K562 (cell line): ENCODE data around the gene ENPP6. TPM values are rescaled to one million over a fixed set of nuclear protein-coding genes. Genes with fewer than 3 reads are reported as not detected.

Experiments used
- ATAC-seq: fragments of 200-7000 bp; cut with Tn5 transposase; 3 replicates; pipeline ENCODE4 v1.9.1; 2020; ENCODE audit warnings: moderate library complexity
- BruUV-seq: library from RNA; stranded (reverse); fragments of 400-500 nt; replicated peaks from 2 replicates; lab custom pipeline; 2021; lab: Mats Ljungman, UMichigan
- CTCF ChIA-PET: fragments of 300-600 bp; formaldehyde crosslinking; extraction: SDS; loops from one replicate; lab custom pipeline; 2021; ENCODE audit warnings: low intra/inter-chr PET ratio; lab: Yijun Ruan, JAX
- POLR2A ChIA-PET: fragments of 300-600, 350-650 bp; sonication (Branson Sonifier 250); formaldehyde crosslinking; extraction: SDS; loops from one replicate; lab custom pipeline; 2021; ENCODE audit warnings: antibody characterized with exemption, inconsistent platforms; lab: Yijun Ruan, JAX
- DNase-seq, 4 experiments: peaks; one replicate each; pipeline versions ENCODE4 v3.0.0 to v3.0.0-alpha.2; 2011 to 2018; ENCODE audit warnings: low spot score in 3 of 4, mixed read lengths in 3 of 4; ENCODE audit errors: extremely low read depth in 1 of 4
- FAIRE-seq: peaks from 2 replicates; lab custom pipeline; 2011; peaks lifted over from hg19 to GRCh38; lab: Jason Lieb, UNC
- H2AFZ ChIP-seq: 2 replicates; pipeline ENCODE4 v1.6.0; 2011; ENCODE audit warnings: low read depth, low read length, control low read depth, inconsistent platforms
- H3K27ac ChIP-seq: fragments of 200-600 bp; 3 replicates; pipeline ENCODE4 v1.8.0; 2011; ENCODE audit warnings: low read depth, mild to moderate bottlenecking, control low read depth, inconsistent platforms, low read length, moderate library complexity, mixed read lengths; ENCODE audit errors: extremely low read depth
- H3K27me3 ChIP-seq, 2 experiments: fragments of 300-600 bp in 1 of 2; 2 replicates in 1 of 2; 3 replicates in 1 of 2; pipeline versions ENCODE4 v1.6.0 to v1.8.0; 2011; ENCODE audit warnings: inconsistent platforms in 2 of 2, low read length in 2 of 2, mild to moderate bottlenecking in 1 of 2, mixed read lengths in 1 of 2, moderate library complexity in 1 of 2; ENCODE audit not compliant: control insufficient read depth in 2 of 2, insufficient read depth in 2 of 2
- H3K36me3 ChIP-seq: fragments of 300-600 bp; 3 replicates; pipeline ENCODE4 v1.8.0; 2011; ENCODE audit warnings: mild to moderate bottlenecking, low read length, inconsistent platforms; ENCODE audit not compliant: control insufficient read depth, insufficient read depth
- H3K4me1 ChIP-seq, 2 experiments: fragments of 200-600 bp in 1 of 2; replicated peaks in 1 of 2; 2 replicates in 1 of 2; 3 replicates in 1 of 2; pipeline versions ENCODE4 v1.5.1 to v1.8.0; 2011; ENCODE audit warnings: inconsistent platforms in 2 of 2, low read length in 2 of 2, mild to moderate bottlenecking in 1 of 2, mixed read lengths in 1 of 2, moderate library complexity in 1 of 2; ENCODE audit not compliant: control insufficient read depth in 2 of 2, insufficient read depth in 2 of 2
- H3K4me2 ChIP-seq: 2 replicates; pipeline ENCODE4 v1.6.1; 2011; ENCODE audit warnings: low read length, control low read depth, inconsistent platforms, mixed read lengths; ENCODE audit not compliant: insufficient read depth
- H3K4me3 ChIP-seq: fragments of 200-600 bp; sonication (generic), shearing (Covaris generic); 2 replicates; pipeline ENCODE4 v1.5.1; 2016; ENCODE audit warnings: control low read depth, inconsistent platforms
- H3K79me2 ChIP-seq: fragments of 200-600 bp; 3 replicates; pipeline ENCODE4 v1.8.0; 2011; ENCODE audit warnings: low read length, inconsistent platforms; ENCODE audit not compliant: control insufficient read depth, insufficient read depth
- H3K9ac ChIP-seq, 2 experiments: 2 replicates each; pipeline versions ENCODE4 v1.6.0 to v1.6.1; 2011; ENCODE audit warnings: low read depth in 2 of 2, low read length in 2 of 2, control low read depth in 1 of 2, inconsistent platforms in 1 of 2, mild to moderate bottlenecking in 1 of 2, mixed read lengths in 1 of 2; ENCODE audit not compliant: insufficient read depth in 1 of 2
- H3K9me1 ChIP-seq: one replicate; pipeline ENCODE4 v1.6.0; 2011; ENCODE audit warnings: inconsistent platforms, mild to moderate bottlenecking, low read length, moderate library complexity; ENCODE audit not compliant: control insufficient read depth, insufficient read depth
- H3K9me3 ChIP-seq: replicated peaks from 2 replicates; pipeline ENCODE4 v1.5.1; 2011; ENCODE audit warnings: low read depth, low read length, inconsistent platforms; ENCODE audit not compliant: control insufficient read depth, insufficient read depth
- H4K20me1 ChIP-seq: replicated peaks from 2 replicates; pipeline ENCODE4 v1.6.1; 2011; ENCODE audit warnings: low read length, inconsistent platforms, mixed read lengths; ENCODE audit not compliant: control insufficient read depth, insufficient read depth
- BCL6 ChIP-seq: fragments of 250-450 bp; sonication (Bioruptor Pico); IDR thresholded peaks from 2 replicates; pipeline ENCODE4 v1.4.0; 2020
- CCNT2 ChIP-seq: IDR thresholded peaks from 2 replicates; pipeline ENCODE4 v1.6.1; 2011; ENCODE audit warnings: borderline replicate concordance, low read depth, mild to moderate bottlenecking, moderate library complexity, mixed read lengths, low read length; ENCODE audit not compliant: insufficient read length; ENCODE audit errors: extremely low read depth
- EP300 ChIP-seq: IDR thresholded peaks from 2 replicates; pipeline ENCODE4 v1.6.1; 2012; ENCODE audit warnings: low read length, improper control_type of control experiment
- GABPA ChIP-seq: fragments of 200-800 bp; sonication (Bioruptor generic); conservative IDR thresholded peaks from 2 replicates; pipeline ENCODE4 v1.6.1; 2016; ENCODE audit warnings: low read depth, missing genetic modification characterization, missing compliant biosample characterization
- JUN ChIP-seq, 2 experiments: sonication (generic) in 1 of 2; formaldehyde crosslinking in 1 of 2; IDR thresholded peaks; 2 replicates each; pipeline versions ENCODE4 v1.6.1 to v1.8.0; 2012 to 2022; ENCODE audit warnings: borderline replicate concordance in 2 of 2, mild to moderate bottlenecking in 2 of 2, improper control_type of control experiment in 1 of 2, low read depth in 1 of 2, low read length in 1 of 2, missing genetic modification reagents in 1 of 2
- KAT7 ChIP-seq: sonication (generic); formaldehyde crosslinking; IDR thresholded peaks from 2 replicates; pipeline ENCODE4 v1.8.0; 2022; ENCODE audit warnings: missing genetic modification reagents, mild to moderate bottlenecking, borderline replicate concordance
- MCM2 ChIP-seq: fragments of 450-650 bp; IDR thresholded peaks from 2 replicates; pipeline ENCODE4 v1.6.1; 2017; ENCODE audit warnings: low read depth, mild to moderate bottlenecking
- MYNN ChIP-seq, 2 experiments: sonication (generic); formaldehyde crosslinking in 1 of 2; IDR thresholded peaks; 2 replicates each; pipeline versions ENCODE4 v1.5.0 to v1.6.1; 2016 to 2020; ENCODE audit warnings: antibody characterized with exemption in 1 of 2, missing genetic modification reagents in 1 of 2
- PML ChIP-seq: IDR thresholded peaks from 2 replicates; pipeline ENCODE4 v1.6.1; 2012; ENCODE audit warnings: low read length, inconsistent platforms
- SP1 ChIP-seq: sonication (generic); formaldehyde crosslinking; IDR thresholded peaks from 2 replicates; pipeline ENCODE4 v1.8.1; 2022; ENCODE audit warnings: mild to moderate bottlenecking, missing genetic modification reagents
- ZFPM2 ChIP-seq: fragments of 250-450 bp; sonication (Bioruptor Pico); IDR thresholded peaks from 2 replicates; pipeline ENCODE4 v1.5.1; 2022; ENCODE audit warnings: mild to moderate bottlenecking
- ZNF41 ChIP-seq: fragments of 250-450 bp; sonication (Bioruptor Pico); conservative IDR thresholded peaks from 2 replicates; pipeline ENCODE4 v1.4.0; 2020; ENCODE audit warnings: mild to moderate bottlenecking
- WGBS: fragments of 100-300 bp; shearing (Covaris generic); methylation state at CpG from one replicate; pipeline ENCODE4 v1.1.6; 2016; ENCODE audit warnings: low coverage, mixed read lengths; ENCODE audit not compliant: insufficient coverage; ENCODE audit errors: missing lambda C conversion rate; 5-methylcytosine and 5-hydroxymethylcytosine counted together
- in situ Hi-C: fragments of 300-500 bp; cut with MboI; formaldehyde crosslinking; loops from 4 replicates; pipeline ENCODE4 v1.15.0; 2018; ENCODE audit warnings: inconsistent platforms, mixed read lengths
- intact Hi-C: fragments of 100-400 bp; cut with micrococcal nuclease; formaldehyde crosslinking; loops from 2 replicates; pipeline ENCODE4 v1.14.2; 2022
- polyA plus RNA-seq, 8 experiments: library from polyadenylated mRNA; depleted of rRNA in 4 of 8; stranded (reverse) in 5 of 8; unstranded in 3 of 8; fragments of >200 nt; fragmentation: Nextera tagmentation in 2 of 8; fragmentation: Illumina TruSeq in 1 of 8; extraction: Ambion mirVana in 2 of 8; extraction: Trizol in 1 of 8; gene quantifications; 2 replicates each; pipeline versions ENCODE4 v1.2.1 to v1.2.3, GENCODE V29; 2011 to 2014; ENCODE audit warnings: inconsistent platforms in 1 of 8, missing spikeins in 1 of 8
- total RNA-seq, 7 experiments: library from RNA; depleted of rRNA in 6 of 7; stranded (reverse); fragments of >200 nt in 6 of 7; fragmentation: Illumina TruSeq in 2 of 7; extraction: Trizol in 2 of 7; gene quantifications; 2 replicates each; pipeline versions ENCODE4 v1.2.1 to v1.2.3, GENCODE V29; 2011 to 2021; ENCODE audit warnings: low replicate concordance in 1 of 7
- TF ChIP-seq, protein P1 (sequence below): fragments of 450-650 bp; formaldehyde crosslinking; IDR thresholded peaks from 2 replicates; pipeline ENCODE4 v1.4.0; 2022; ENCODE audit warnings: mild to moderate bottlenecking, moderate library complexity
- TF ChIP-seq, protein P2 (sequence below): fragments of 150-350 bp; conservative IDR thresholded peaks from 2 replicates; pipeline ENCODE4 v1.6.1; 2014; ENCODE audit warnings: low read length
- TF ChIP-seq, protein P3 (sequence below), 2 experiments: fragments of 450-650 bp in 1 of 2; sonication (generic) in 1 of 2; formaldehyde crosslinking in 1 of 2; IDR thresholded peaks in 1 of 2; conservative IDR thresholded peaks in 1 of 2; 2 replicates each; pipeline versions ENCODE4 v1.6.1 to v1.8.1; 2016 to 2023; ENCODE audit warnings: mild to moderate bottlenecking in 2 of 2, moderate library complexity in 2 of 2, inconsistent platforms in 1 of 2, missing genetic modification reagents in 1 of 2

The ENPP6 gene
- total and polyA plus RNA-seq, 9 of the 15 experiments (the other 6 are each of a cell fraction or from before 2014, with no cell fraction given), result 0.29 TPM; not detected in 8

DNA sequence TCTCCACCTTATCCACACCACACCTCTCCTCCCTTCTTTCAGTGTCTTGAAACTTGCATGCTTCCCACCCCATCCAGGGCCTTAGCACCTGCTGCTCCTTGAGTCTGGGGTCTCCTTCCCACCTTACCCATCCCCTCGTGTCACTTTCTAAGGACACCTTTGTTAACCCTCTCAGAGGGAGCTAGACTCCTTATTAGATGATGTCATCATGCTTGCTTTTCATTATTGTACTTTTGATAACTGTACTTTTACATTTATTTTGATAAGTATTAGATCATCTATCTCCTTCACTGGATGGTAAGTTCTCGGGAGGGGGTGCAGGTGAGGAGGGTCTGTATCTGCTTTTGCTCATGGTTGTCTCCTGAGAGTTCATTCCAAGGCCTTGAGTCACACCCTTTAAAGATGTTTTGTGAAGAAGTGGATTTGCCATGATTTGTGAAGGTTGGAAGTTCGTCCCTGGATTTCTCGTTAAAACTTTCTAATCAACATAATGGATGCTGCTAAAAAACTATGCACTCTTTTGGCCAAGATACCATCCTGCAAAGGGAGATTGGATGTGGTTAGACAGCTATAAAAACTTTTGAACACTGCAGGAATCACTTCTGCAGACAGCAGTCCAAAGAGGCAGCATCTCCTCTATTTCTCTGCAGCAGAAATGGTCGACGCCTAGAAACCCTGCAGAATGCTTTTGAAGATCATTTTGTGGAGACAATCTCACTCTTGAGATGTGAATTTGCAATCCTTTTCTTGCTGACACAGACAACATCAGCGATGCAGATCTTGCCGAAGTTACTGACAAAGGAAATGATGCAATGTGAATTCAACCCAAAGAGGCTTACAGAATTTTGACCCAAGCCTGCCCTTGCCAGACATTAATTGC lies 69.6 kb downstream of the ENPP6 start:
- no peak overlapping the region for H3K27ac ChIP-seq
- no peaks in the 10 kb centered on the region for H3K9me3 ChIP-seq
- 2% methylated on average over 8 of the region's 8 CpGs for WGBS
- POLR2A ChIA-PET, result no interaction called here
- intact Hi-C loops (no loop called here), in situ Hi-C loops (no loop called here)
- ATAC-seq (no peak), FAIRE-seq (no peak), DNase-seq (no peak)
- CTCF ChIA-PET, result no interaction called here
- no peak overlapping the region for H2AFZ ChIP-seq
- no peak overlapping the region for H3K4me3 ChIP-seq
- H3K9me1 ChIP-seq, result no peaks in the 10 kb centered on the region
- H4K20me1 ChIP-seq, result no peaks in the 10 kb centered on the region
- no peak overlapping the region for H3K9ac ChIP-seq
- no peaks in the 10 kb centered on the region for H3K79me2 ChIP-seq
- H3K4me2 ChIP-seq, result no peak overlapping the region
- BruUV-seq, result no TSS peak
- H3K36me3 ChIP-seq, result no peaks in the 10 kb centered on the region
- H3K27me3 ChIP-seq, result peaks cover 12 to 41% of the 10 kb centered on the region in 2 experiments
- no peaks in the 10 kb centered on the region; a peak in 1 of 5 replicates for H3K4me1 ChIP-seq
- TF ChIP-seq SP1 (CRISPR knock-in tag) (no peak), ZNF41 (CRISPR knock-in tag) (0 out of 2 replicates have a peak, but pooled peaks have one; percentile 28), KAT7 (CRISPR knock-in tag) (no peak), ZFPM2 (CRISPR knock-in tag) (no peak), MCM2 (no peak), MYNN (IDR thresholded peaks at IDR 0.05) (no peak), MYNN (CRISPR knock-in tag; IDR thresholded peaks at IDR 0.05) (no peak), GABPA (peak; percentile 63), EP300 (peak; percentile 27; the same call in 1 of the 2 replicates), CCNT2 (no peak), BCL6 (CRISPR knock-in tag) (peak; percentile 59; the same call in 1 of the 2 replicates), PML (no peak), JUN (IDR thresholded peaks at IDR 0.05; ENCODE audit: borderline replicate concordance, low read depth, low read length) (no peak), JUN (CRISPR knock-in tag; IDR thresholded peaks at IDR 0.05; ENCODE audit: borderline replicate concordance) (no peak)
- TF ChIP-seq, protein P1, sequence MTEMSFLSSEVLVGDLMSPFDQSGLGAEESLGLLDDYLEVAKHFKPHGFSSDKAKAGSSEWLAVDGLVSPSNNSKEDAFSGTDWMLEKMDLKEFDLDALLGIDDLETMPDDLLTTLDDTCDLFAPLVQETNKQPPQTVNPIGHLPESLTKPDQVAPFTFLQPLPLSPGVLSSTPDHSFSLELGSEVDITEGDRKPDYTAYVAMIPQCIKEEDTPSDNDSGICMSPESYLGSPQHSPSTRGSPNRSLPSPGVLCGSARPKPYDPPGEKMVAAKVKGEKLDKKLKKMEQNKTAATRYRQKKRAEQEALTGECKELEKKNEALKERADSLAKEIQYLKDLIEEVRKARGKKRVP (CRISPR knock-in tag), result peak; percentile 91
- TF ChIP-seq, protein P2, sequence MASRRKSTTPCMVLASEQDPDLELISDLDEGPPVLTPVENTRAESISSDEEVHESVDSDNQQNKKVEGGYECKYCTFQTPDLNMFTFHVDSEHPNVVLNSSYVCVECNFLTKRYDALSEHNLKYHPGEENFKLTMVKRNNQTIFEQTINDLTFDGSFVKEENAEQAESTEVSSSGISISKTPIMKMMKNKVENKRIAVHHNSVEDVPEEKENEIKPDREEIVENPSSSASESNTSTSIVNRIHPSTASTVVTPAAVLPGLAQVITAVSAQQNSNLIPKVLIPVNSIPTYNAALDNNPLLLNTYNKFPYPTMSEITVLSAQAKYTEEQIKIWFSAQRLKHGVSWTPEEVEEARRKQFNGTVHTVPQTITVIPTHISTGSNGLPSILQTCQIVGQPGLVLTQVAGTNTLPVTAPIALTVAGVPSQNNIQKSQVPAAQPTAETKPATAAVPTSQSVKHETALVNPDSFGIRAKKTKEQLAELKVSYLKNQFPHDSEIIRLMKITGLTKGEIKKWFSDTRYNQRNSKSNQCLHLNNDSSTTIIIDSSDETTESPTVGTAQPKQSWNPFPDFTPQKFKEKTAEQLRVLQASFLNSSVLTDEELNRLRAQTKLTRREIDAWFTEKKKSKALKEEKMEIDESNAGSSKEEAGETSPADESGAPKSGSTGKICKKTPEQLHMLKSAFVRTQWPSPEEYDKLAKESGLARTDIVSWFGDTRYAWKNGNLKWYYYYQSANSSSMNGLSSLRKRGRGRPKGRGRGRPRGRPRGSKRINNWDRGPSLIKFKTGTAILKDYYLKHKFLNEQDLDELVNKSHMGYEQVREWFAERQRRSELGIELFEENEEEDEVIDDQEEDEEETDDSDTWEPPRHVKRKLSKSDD, result no peak
- TF ChIP-seq, protein P3, sequence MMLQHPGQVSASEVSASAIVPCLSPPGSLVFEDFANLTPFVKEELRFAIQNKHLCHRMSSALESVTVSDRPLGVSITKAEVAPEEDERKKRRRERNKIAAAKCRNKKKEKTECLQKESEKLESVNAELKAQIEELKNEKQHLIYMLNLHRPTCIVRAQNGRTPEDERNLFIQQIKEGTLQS (IDR thresholded peaks at IDR 0.05), result peak; percentile 47
- TF ChIP-seq, protein P3 (CRISPR knock-in tag; conservative IDR thresholded peaks at IDR 0.05), result no peak
